ENCODE results near the gene INSYN1.

INSYN1 gene

DNA sequence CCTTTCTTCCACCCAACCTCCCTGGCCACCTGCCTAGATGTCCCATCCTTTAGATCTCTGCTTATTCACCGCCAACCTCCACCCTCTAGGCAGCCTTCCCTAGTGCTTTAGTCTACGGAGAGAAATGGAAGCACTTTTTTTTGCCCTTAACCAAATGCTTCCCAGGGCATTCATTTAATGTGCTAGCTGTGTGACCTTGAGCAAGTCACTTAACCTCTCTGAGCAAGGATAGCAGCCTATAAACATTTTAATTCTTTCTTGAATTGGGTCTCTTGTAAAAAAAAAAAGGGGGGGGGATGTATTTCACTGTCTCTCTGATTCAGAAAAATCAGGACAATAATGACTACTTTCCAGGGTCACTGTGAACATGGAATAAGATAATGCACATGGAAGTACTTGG is 3.2 kb upstream of the INSYN1 start:
- ChIA-PET POLR2A (no interaction called here), CTCF (interaction anchor here (1.4 kb wide), 1 partner anchor 119 kb away, joined by 3 read pairs; no protein-coding TSS in a partner anchor)
- TF ChIP-seq CTCF (IDR thresholded peaks at IDR 0.05; ENCODE audit: insufficient read depth, low read length, missing control alignments) = no peak
- no peak for DNase-seq (ENCODE audit: low read depth, low spot score)
- no peak overlapping the region for H3K4me3 ChIP-seq (ENCODE audit: low read depth, low read length)

DNA sequence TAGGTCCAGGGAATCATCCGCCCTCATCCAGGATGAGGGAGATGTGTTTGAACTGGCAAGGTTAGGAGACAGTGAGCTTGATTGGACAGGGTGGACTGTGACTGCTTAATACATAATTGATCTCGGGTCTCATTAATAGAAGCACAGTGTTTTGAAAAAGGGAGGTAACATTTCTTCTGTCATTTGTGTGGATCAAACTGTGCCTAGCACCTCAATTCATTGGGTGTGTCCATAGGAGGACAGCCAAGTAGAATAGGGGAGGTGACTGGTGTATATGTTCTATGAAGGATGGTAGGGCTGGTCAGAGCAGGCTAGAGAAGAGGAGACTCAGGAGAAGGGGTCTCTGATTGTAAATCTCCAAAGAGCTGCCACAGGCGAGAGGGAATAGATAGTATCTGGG is 2.8 kb upstream of the INSYN1 start:
- ChIA-PET POLR2A (no interaction called here), CTCF (interaction anchor here (1.4 kb wide), 1 partner anchor 119 kb away, joined by 3 read pairs; no protein-coding TSS in a partner anchor)
- no peak for TF ChIP-seq CTCF (IDR thresholded peaks at IDR 0.05; ENCODE audit: insufficient read depth, low read length, missing control alignments)
- no peak overlapping the region for H3K4me3 ChIP-seq (ENCODE audit: low read depth, low read length)
- DNase-seq (ENCODE audit: low read depth, low spot score) = no peak

DNA sequence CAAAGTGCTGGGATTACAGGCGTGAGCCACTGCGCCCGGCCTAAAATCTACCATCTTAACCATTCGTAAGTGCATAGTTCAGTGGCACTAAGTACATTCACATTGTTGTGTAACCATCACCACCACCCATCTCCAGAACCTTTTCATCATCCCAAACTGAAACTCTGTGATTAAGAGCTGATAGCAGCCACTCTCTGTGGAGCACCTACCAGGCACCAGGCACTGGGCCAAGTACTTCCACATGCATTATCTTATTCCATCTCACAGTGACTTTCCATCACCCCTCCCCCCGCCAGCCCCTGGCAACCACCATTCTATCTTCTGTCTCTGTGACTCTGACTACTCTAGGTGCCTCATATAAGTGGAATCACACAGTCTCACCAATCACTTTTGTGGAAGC is 2.3 kb upstream of the INSYN1 start:
- TF ChIP-seq CTCF (IDR thresholded peaks at IDR 0.05; ENCODE audit: insufficient read depth, low read length, missing control alignments) = no peak
- ChIA-PET POLR2A (no interaction called here), CTCF (interaction anchor here (1.4 kb wide), 1 partner anchor 119 kb away, joined by 3 read pairs; no protein-coding TSS in a partner anchor)
- DNase-seq (ENCODE audit: low read depth, low spot score) = no peak
- H3K4me3 ChIP-seq (ENCODE audit: low read depth, low read length) = no peak overlapping the region

DNA sequence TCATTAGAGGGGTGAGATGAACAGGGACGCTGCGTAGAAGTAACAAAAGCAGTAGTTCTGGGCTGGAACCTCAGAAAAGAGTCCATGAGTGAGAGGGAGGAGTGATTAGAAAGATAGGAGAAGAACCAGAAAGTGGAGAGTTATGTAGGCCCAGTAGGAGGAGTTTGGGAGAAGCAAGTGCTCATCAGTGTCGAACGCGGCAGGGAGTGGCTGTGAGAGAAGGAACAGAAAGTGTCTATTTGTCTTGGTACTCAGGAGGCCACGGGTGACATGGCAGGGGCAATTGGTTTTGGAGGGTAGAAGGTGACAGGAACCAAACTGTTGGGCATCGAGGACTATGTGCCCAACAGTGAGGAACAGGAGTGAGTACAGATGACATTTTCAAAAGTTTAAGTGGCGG is 1.3 kb upstream of the INSYN1 start:
- ChIA-PET CTCF (no interaction called here), POLR2A (no interaction called here)
- H3K4me3 ChIP-seq (ENCODE audit: low read depth, low read length) = no peak overlapping the region
- no peak for TF ChIP-seq CTCF (IDR thresholded peaks at IDR 0.05; ENCODE audit: insufficient read depth, low read length, missing control alignments)
- no peak for DNase-seq (ENCODE audit: low read depth, low spot score)

GRCh38 chr15:73752806-73753193 is 351 bp downstream of the INSYN1 start:
- DNase-seq (ENCODE audit: low read depth, low spot score) = no peak
- no peak for TF ChIP-seq CTCF (IDR thresholded peaks at IDR 0.05; ENCODE audit: insufficient read depth, low read length, missing control alignments)
- peak overlapping the region; percentile 49 for H3K4me3 ChIP-seq (ENCODE audit: low read depth, low read length)
- ChIA-PET CTCF (interaction anchor here (1.1 to 1.5 kb wide), 4 partner anchors 32 to 1440 kb away, joined by 3 read pairs; no protein-coding TSS in a partner anchor), POLR2A (no interaction called here)

DNA sequence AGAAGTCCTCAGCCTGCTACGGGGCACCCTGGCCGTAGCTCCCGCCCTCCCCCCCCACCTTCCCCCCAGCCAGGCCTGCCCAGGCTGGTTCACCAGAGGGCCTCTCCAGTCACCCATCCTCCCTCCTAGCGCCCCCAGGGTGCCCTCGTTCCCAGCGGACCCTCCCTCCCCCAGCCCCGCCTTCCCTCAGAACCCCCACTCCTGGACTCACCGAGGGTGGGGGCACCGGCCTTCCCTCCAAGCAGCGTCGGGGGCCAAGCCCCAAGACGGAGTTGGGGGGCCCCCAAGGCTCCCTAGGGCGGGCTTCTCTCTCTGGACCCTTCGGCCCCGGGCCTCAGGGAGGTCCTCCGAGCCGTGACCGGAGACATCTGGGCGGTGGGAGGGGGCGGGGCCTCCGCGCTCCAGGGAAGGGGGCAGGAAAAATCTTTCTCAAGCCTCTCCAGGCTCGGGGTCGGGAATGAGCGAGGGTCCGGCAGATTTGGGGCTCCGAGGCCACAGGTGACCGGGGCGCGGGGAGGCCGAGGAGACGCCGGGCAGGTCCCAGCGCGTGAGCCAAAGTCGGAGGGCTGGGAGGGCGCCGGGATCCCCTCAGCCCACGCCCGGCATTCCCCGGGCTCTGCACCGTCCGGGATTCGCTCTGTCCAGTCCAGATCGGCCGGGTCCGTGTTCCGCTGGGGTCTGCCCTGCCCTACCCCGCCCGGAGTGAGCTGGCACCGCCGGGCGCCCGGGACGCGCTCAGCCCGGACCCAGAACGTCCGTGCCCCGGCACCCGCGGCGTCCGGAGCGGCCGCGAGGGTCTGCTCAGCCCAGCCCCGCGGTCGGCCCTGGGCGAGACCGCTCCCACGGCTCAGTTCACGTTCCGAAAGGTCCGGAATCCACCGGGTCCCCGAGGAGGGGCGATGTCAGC is 999 bp downstream of the INSYN1 start:
- CTCF ChIA-PET = interaction anchor here (1.3 kb wide), 1 partner anchor 1439 kb away, joined by 3 read pairs; no protein-coding TSS in a partner anchor
- no peak for TF ChIP-seq CTCF (IDR thresholded peaks at IDR 0.05; ENCODE audit: insufficient read depth, low read length, missing control alignments)
- peak overlapping the region; percentile 49 for H3K4me3 ChIP-seq (ENCODE audit: low read depth, low read length)
- POLR2A ChIA-PET = no interaction called here
- DNase-seq (ENCODE audit: low read depth, low spot score) = no peak
